Breast epithelium (tissue), 4 donors: Measurements from ENCODE around the gene GPC6. TPM values are rescaled to one million over a fixed set of nuclear protein-coding genes. Genes with fewer than 3 reads are reported as not detected.

Experiments
- DNase-seq, 2 donors: peaks; one replicate each; pipeline ENCODE4 v3.0.0-alpha.2; 2019; ENCODE audit warnings: low spot score in 2 of 2
- H3K27ac ChIP-seq, 2 donors: fragments of 200-600 bp; sonication (generic) in 1 of 2; one replicate each; pipeline ENCODE4 v1.5.1; 2016 to 2019; ENCODE audit warnings: mild to moderate bottlenecking in 1 of 2
- H3K27me3 ChIP-seq, 2 donors: fragments of 200-600 bp; sonication (generic) in 1 of 2; one replicate each; pipeline versions ENCODE4 v1.5.1 to v1.6.0; 2017 to 2019; ENCODE audit warnings: control low read depth in 1 of 2, mild to moderate bottlenecking in 1 of 2
- H3K36me3 ChIP-seq: fragments of 200-600 bp; one replicate; pipeline ENCODE4 v1.5.1; 2019
- H3K4me1 ChIP-seq, 2 donors: fragments of 200-600 bp; sonication (generic); one replicate each; pipeline ENCODE4 v1.5.1; 2016 to 2019; ENCODE audit warnings: control low read depth in 1 of 2
- H3K4me3 ChIP-seq, 3 donors: fragments of 200-600 bp; sonication (generic); 1 replicate in 2 of 3; 2 replicates in 1 of 3; pipeline ENCODE4 v1.5.1; 2016 to 2019; ENCODE audit warnings: mild to moderate bottlenecking in 3 of 3, moderate library complexity in 2 of 3
- H3K9me3 ChIP-seq, 2 donors: fragments of 200-600 bp; sonication (generic) in 1 of 2; one replicate each; pipeline ENCODE4 v1.5.1; 2016 to 2019; ENCODE audit warnings: control low read depth in 1 of 2
- POLR2A ChIP-seq: fragments of 450-650 bp; IDR thresholded peaks from one replicate; pipeline ENCODE4 v1.6.1; 2016; ENCODE audit warnings: antibody characterized with exemption, mild to moderate bottlenecking, moderate library complexity
- POLR2AphosphoS5 ChIP-seq, 3 donors: sonication (generic); formaldehyde crosslinking; IDR thresholded peaks; one replicate each; pipeline ENCODE4 v1.6.1; 2017; ENCODE audit warnings: antibody characterized with exemption in 3 of 3
- intact Hi-C: fragments of 100-400 bp; cut with DNase I; formaldehyde crosslinking; loops from one replicate; pipeline ENCODE4 v1.15.1; 2023; ENCODE audit warnings: low total_unique reads
- total RNA-seq, 3 donors: library from RNA; depleted of rRNA; stranded (reverse); fragments of >200 nt; gene quantifications; one replicate each; pipeline ENCODE4 v1.1.0, GENCODE V29; 2016
- TF ChIP-seq, protein P1 (sequence below), 3 donors: fragments of 450-650 bp; IDR thresholded peaks; one replicate each; pipeline ENCODE4 v1.5.1; 2016 to 2017; ENCODE audit warnings: antibody characterized with exemption in 3 of 3, mild to moderate bottlenecking in 3 of 3, moderate library complexity in 3 of 3

GPC6 gene
- total RNA-seq, 3 donors from 2014 or later, result 3.5 to 44.0 (median 4.9) TPM

- TF ChIP-seq POLR2AphosphoS5 (IDR thresholded peaks at IDR 0.05) (no peak), POLR2A (no peak)
- TF ChIP-seq, protein P1, sequence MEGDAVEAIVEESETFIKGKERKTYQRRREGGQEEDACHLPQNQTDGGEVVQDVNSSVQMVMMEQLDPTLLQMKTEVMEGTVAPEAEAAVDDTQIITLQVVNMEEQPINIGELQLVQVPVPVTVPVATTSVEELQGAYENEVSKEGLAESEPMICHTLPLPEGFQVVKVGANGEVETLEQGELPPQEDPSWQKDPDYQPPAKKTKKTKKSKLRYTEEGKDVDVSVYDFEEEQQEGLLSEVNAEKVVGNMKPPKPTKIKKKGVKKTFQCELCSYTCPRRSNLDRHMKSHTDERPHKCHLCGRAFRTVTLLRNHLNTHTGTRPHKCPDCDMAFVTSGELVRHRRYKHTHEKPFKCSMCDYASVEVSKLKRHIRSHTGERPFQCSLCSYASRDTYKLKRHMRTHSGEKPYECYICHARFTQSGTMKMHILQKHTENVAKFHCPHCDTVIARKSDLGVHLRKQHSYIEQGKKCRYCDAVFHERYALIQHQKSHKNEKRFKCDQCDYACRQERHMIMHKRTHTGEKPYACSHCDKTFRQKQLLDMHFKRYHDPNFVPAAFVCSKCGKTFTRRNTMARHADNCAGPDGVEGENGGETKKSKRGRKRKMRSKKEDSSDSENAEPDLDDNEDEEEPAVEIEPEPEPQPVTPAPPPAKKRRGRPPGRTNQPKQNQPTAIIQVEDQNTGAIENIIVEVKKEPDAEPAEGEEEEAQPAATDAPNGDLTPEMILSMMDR (IDR thresholded peaks at IDR 0.05), result no peak
- Histone ChIP-seq H3K36me3 (no peaks in the 10 kb centered on the region), H3K27me3 (no peaks in the 10 kb centered on the region), H3K27ac (no peak overlapping the region), H3K4me1 (no peaks in the 10 kb centered on the region), H3K4me3 (no peak overlapping the region), H3K9me3 (no peaks in the 10 kb centered on the region)
- intact Hi-C loops, result no loop called here
- no peak for DNase-seq
These were observed 350.5 kb downstream of the GPC6 start for GRCh38 chr13:93577105-93577504.

DNA sequence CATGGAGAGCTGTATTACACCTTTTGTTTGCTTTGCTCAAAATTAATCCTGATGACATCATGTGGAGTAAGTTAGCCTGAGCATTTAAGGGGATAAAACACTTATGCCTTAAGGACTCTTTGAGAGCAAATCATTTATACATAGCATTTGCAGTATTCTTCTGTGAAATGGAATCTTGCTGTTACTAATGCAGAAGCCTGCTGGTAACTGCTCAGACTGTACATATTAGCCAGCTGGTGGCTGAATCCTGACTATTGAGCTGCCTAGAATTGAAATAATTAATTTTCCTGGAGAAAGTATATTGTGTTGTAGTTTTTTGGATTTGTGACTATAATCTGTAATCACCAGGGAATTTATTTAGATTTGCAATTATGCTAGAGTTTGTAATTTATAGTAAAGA, 363.2 kb downstream of the GPC6 start:
- no peak overlapping the region for H3K27ac ChIP-seq
- H3K36me3 ChIP-seq, result no peaks in the 10 kb centered on the region
- TF ChIP-seq POLR2AphosphoS5 (IDR thresholded peaks at IDR 0.05) (no peak), POLR2A (no peak)
- TF ChIP-seq, protein P1 (IDR thresholded peaks at IDR 0.05), result no peak
- H3K4me1 ChIP-seq, result no peaks in the 10 kb centered on the region
- no peak for DNase-seq
- no peaks in the 10 kb centered on the region for H3K27me3 ChIP-seq
- no peaks in the 10 kb centered on the region for H3K9me3 ChIP-seq
- H3K4me3 ChIP-seq, result no peak overlapping the region
- intact Hi-C loops, result no loop called here

DNA sequence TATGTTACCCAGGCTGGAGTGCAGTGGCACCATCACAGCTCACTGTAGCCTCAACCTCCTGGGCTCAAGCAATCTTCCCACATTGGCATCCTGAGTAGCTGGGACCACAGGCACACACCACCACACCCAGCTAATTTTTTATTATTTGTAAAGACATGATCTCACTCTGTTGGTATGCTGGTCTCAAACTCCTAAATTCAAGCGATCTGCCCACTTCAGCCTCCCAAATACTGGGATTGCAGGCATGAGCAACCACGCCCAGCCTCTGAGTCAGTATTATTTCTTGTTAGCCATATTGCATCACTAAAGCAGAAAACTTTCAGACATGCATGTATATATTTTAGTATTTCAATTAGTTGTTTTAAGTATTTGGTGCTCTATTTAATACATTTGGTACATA, 376.4 kb downstream of the GPC6 start:
- Histone ChIP-seq H3K27me3 (no peaks in the 10 kb centered on the region), H3K4me1 (no peaks in the 10 kb centered on the region), H3K27ac (no peak overlapping the region), H3K36me3 (no peaks in the 10 kb centered on the region), H3K4me3 (no peak overlapping the region), H3K9me3 (no peaks in the 10 kb centered on the region)
- intact Hi-C loops, result loop anchor here (5.0 kb wide), 1 partner anchor 529 kb away; no protein-coding TSS in a partner anchor
- no peak for DNase-seq
- TF ChIP-seq, protein P1 (IDR thresholded peaks at IDR 0.05), result no peak
- TF ChIP-seq POLR2A (no peak), POLR2AphosphoS5 (IDR thresholded peaks at IDR 0.05) (no peak)

DNA sequence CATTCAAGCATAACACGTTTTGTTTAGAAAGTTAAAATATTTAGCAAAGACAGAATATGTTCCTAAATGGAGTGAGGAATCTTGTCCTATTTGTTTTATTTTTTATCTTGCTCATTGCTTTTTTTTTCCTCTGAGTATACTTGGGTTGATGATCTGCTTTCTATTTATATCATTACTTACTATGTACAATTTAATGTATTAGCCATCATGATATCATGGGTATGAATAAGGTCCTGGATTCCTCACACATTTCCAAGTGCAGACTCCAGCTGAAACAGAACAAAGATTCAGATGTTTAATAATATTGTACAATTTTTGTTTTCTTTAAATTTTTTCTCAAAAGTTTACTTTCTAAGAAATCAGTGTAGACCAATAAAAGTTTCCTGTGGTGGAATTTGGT, 388.2 kb downstream of the GPC6 start:
- Histone ChIP-seq H3K27me3 (no peaks in the 10 kb centered on the region), H3K36me3 (no peaks in the 10 kb centered on the region), H3K4me1 (no peaks in the 10 kb centered on the region), H3K27ac (no peak overlapping the region), H3K9me3 (no peaks in the 10 kb centered on the region), H3K4me3 (no peak overlapping the region)
- TF ChIP-seq, protein P1 (IDR thresholded peaks at IDR 0.05), result no peak
- TF ChIP-seq POLR2A (no peak), POLR2AphosphoS5 (IDR thresholded peaks at IDR 0.05) (no peak)
- DNase-seq, result no peak
- intact Hi-C loops, result no loop called here

- Histone ChIP-seq H3K27ac (no peak overlapping the region), H3K9me3 (no peaks in the 10 kb centered on the region), H3K27me3 (no peaks in the 10 kb centered on the region), H3K36me3 (no peaks in the 10 kb centered on the region), H3K4me3 (no peak overlapping the region), H3K4me1 (no peaks in the 10 kb centered on the region)
- TF ChIP-seq POLR2AphosphoS5 (IDR thresholded peaks at IDR 0.05), result no peak
- no peak for TF ChIP-seq POLR2A
- TF ChIP-seq, protein P1 (IDR thresholded peaks at IDR 0.05), result no peak
- intact Hi-C loops, result no loop called here
- no peak for DNase-seq
These were observed 393.7 kb downstream of the GPC6 start for GRCh38 chr13:93620181-93620765.
